Measurements from ENCODE around the gene BRIP1. TPM values are rescaled to one million over a fixed set of nuclear protein-coding genes. Genes with fewer than 3 reads are reported as not detected.

Gene BRIP1
- total RNA-seq (2014; rRNA removed; shearing (Covaris generic)) (4.0 and 5.8 TPM in 2 replicates), polyA plus RNA-seq (2016; fragmentation: Nextera tagmentation; extraction: Ambion mirVana) (1.8 and 2.2 TPM in 2 replicates)

DNA sequence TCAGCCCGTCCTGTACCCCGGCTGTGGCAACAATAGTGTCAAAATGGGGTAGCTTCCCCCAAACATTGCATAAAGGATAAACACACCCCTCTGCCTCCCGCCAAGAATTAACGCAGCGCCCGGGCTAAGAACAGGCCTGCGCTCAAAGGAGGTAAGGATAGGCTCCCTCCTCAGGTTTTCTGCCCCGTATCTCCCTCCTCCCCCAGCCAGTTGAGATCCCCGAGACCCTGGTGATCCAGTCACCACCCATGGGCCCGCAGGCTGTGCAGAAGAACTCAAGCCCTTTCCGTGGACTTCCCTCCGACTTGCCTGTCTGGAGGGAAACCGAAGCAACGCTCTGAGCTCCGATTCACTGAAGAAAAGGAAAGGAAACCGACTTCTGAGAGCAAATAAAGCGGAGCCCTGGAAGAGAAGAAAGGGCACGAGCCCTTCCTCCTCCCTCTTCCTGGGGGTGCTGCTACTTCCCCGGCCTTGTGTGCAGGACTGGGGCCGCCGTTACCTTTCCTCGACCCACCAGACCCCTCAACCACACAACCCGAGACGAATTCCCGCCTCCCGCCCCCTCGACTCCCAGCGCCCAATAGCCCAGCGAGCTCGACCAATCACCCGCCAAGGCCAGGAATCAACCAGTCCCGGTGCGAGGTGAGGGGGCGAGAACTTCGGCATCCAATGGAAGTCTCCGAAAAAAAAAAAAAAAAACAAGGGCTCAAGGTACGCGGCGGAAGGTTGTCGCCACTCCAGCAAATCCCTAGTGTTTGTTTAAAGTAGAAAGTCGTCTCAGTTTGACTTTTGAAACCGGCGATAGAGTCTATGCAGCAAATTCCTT is at the start of gene BRIP1:
Gene BRIP1 (minus strand): TSS at position 554 of the 826 bp plus-strand sequence. CDS start 1,989 bp downstream, outside the sequence.
- WGBS, 2 experiments (ENCODE audit: low coverage in 1 of 2, low lambda C conversion rate in 2 of 2, missing lambda C conversion rate in 2 of 2): 0 to 1% methylated on average over 34 to 43 of the region's 43 CpGs
- in situ Hi-C loops (cut with MboI): no loop called here
- peak within 1 kb of the TSS; percentile 78 for H3K27ac ChIP-seq
- no peaks in the 10 kb centered on the region for H3K9me2 ChIP-seq (ENCODE audit: insufficient read depth)
- H3K9ac ChIP-seq: peak within 1 kb of the TSS; percentile 89
- peak within 1 kb of the TSS; percentile 96 for H3K4me2 ChIP-seq (ENCODE audit: unreplicated experiment)
- TF ChIP-seq EZH2 (IDR thresholded peaks at IDR 0.05; ENCODE audit: insufficient read depth, poor library complexity, severe bottlenecking) (no peak), EZH2phosphoT487 (IDR thresholded peaks at IDR 0.05; ENCODE audit: insufficient read depth, low read depth) (no peak)
- H3K9me3 ChIP-seq (ENCODE audit: low read depth): no peaks in the 10 kb centered on the region
- no peaks in the 10 kb centered on the region for H3K27me3 ChIP-seq (replicated peaks; ENCODE audit: insufficient read depth)
- peaks cover 18% of the 10 kb centered on the region for H3K79me2 ChIP-seq (ENCODE audit: insufficient read depth)
- no peaks in the 10 kb centered on the region; the same call in 1 of the 2 replicates for H3K36me3 ChIP-seq (ENCODE audit: low read depth)
- H4K20me1 ChIP-seq (ENCODE audit: insufficient read depth): no peaks in the 10 kb centered on the region
- peaks cover 17% of the 10 kb centered on the region for H3F3A ChIP-seq (ENCODE audit: insufficient read depth)
- H2AFZ ChIP-seq: peak within 1 kb of the TSS; percentile 95
- DNase-seq: peak; percentile 98
- H3K4me3 ChIP-seq: peak within 1 kb of the TSS; percentile 97
- peaks cover 18% of the 10 kb centered on the region for H3K4me1 ChIP-seq (ENCODE audit: insufficient read depth)

GRCh38 chr17:61908292-61909037 is 45.1 kb upstream of the BRIP1 start:
- in situ Hi-C loops (cut with MboI): no loop called here
- no peak overlapping the region for H3K4me3 ChIP-seq
- TF ChIP-seq EZH2 (IDR thresholded peaks at IDR 0.05; ENCODE audit: insufficient read depth, poor library complexity, severe bottlenecking) (no peak), EZH2phosphoT487 (IDR thresholded peaks at IDR 0.05; ENCODE audit: insufficient read depth, low read depth) (no peak)
- no peaks in the 10 kb centered on the region for H3K79me2 ChIP-seq (ENCODE audit: insufficient read depth)
- H3K4me2 ChIP-seq (ENCODE audit: unreplicated experiment): no peak overlapping the region
- H3K9me2 ChIP-seq (ENCODE audit: insufficient read depth): no peaks in the 10 kb centered on the region
- WGBS, 2 experiments (ENCODE audit: low coverage in 1 of 2, low lambda C conversion rate in 2 of 2, missing lambda C conversion rate in 2 of 2): 95 to 96% methylated on average over 7 of the region's 7 CpGs
- no peaks in the 10 kb centered on the region for H3K4me1 ChIP-seq (ENCODE audit: insufficient read depth)
- no peak overlapping the region for H2AFZ ChIP-seq
- H3K27ac ChIP-seq: no peak overlapping the region
- DNase-seq: no peak
- no peak overlapping the region for H3K9ac ChIP-seq
- peaks cover 40% of the 10 kb centered on the region for H3K36me3 ChIP-seq (ENCODE audit: low read depth)
- no peaks in the 10 kb centered on the region for H4K20me1 ChIP-seq (ENCODE audit: insufficient read depth)
- H3K27me3 ChIP-seq (replicated peaks; ENCODE audit: insufficient read depth): no peaks in the 10 kb centered on the region
- H3K9me3 ChIP-seq (ENCODE audit: low read depth): no peaks in the 10 kb centered on the region
- no peaks in the 10 kb centered on the region for H3F3A ChIP-seq (ENCODE audit: insufficient read depth)

GRCh38 chr17:61907361-61907760 is 44.0 kb upstream of the BRIP1 start:
- H3K9ac ChIP-seq: no peak overlapping the region
- no peaks in the 10 kb centered on the region for H3K9me2 ChIP-seq (ENCODE audit: insufficient read depth)
- H3K4me1 ChIP-seq (ENCODE audit: insufficient read depth): no peaks in the 10 kb centered on the region
- in situ Hi-C loops (cut with MboI): no loop called here
- no peak overlapping the region for H3K4me3 ChIP-seq
- H3K9me3 ChIP-seq (ENCODE audit: low read depth): no peaks in the 10 kb centered on the region
- no peaks in the 10 kb centered on the region for H4K20me1 ChIP-seq (ENCODE audit: insufficient read depth)
- H3K4me2 ChIP-seq (ENCODE audit: unreplicated experiment): no peak overlapping the region
- DNase-seq: no peak
- H3K27ac ChIP-seq: no peak overlapping the region
- H3K27me3 ChIP-seq (replicated peaks; ENCODE audit: insufficient read depth): no peaks in the 10 kb centered on the region
- no peak overlapping the region for H2AFZ ChIP-seq
- no peak for TF ChIP-seq EZH2 (IDR thresholded peaks at IDR 0.05; ENCODE audit: insufficient read depth, poor library complexity, severe bottlenecking)
- TF ChIP-seq EZH2phosphoT487 (IDR thresholded peaks at IDR 0.05; ENCODE audit: insufficient read depth, low read depth): no peak
- 94 to 95% methylated on average over 5 of the region's 5 CpGs for WGBS, 2 experiments (ENCODE audit: low coverage in 1 of 2, low lambda C conversion rate in 2 of 2, missing lambda C conversion rate in 2 of 2)
- H3K79me2 ChIP-seq (ENCODE audit: insufficient read depth): no peaks in the 10 kb centered on the region
- peaks cover 44% of the 10 kb centered on the region for H3K36me3 ChIP-seq (ENCODE audit: low read depth)
- no peaks in the 10 kb centered on the region for H3F3A ChIP-seq (ENCODE audit: insufficient read depth)

GRCh38 chr17:61904094-61904710 is 40.9 kb upstream of the BRIP1 start:
- Histone ChIP-seq H3K9ac (no peak overlapping the region), H3K27me3 (replicated peaks; ENCODE audit: insufficient read depth) (no peaks in the 10 kb centered on the region), H3K79me2 (ENCODE audit: insufficient read depth) (no peaks in the 10 kb centered on the region), H3F3A (ENCODE audit: insufficient read depth) (no peaks in the 10 kb centered on the region), H4K20me1 (ENCODE audit: insufficient read depth) (no peaks in the 10 kb centered on the region), H3K4me3 (no peak overlapping the region), H3K4me1 (ENCODE audit: insufficient read depth) (no peaks in the 10 kb centered on the region), H3K27ac (no peak overlapping the region), H3K9me2 (ENCODE audit: insufficient read depth) (no peaks in the 10 kb centered on the region), H3K9me3 (ENCODE audit: low read depth) (no peaks in the 10 kb centered on the region), H3K4me2 (ENCODE audit: unreplicated experiment) (no peak overlapping the region), H3K36me3 (ENCODE audit: low read depth) (peaks cover 32% of the 10 kb centered on the region; the same call in 1 of the 2 replicates), H2AFZ (no peak overlapping the region)
- no peak for DNase-seq
- TF ChIP-seq EZH2phosphoT487 (IDR thresholded peaks at IDR 0.05; ENCODE audit: insufficient read depth, low read depth) (no peak), EZH2 (IDR thresholded peaks at IDR 0.05; ENCODE audit: insufficient read depth, poor library complexity, severe bottlenecking) (no peak)
- WGBS, 2 experiments (ENCODE audit: low coverage in 1 of 2, low lambda C conversion rate in 2 of 2, missing lambda C conversion rate in 2 of 2): 95 to 97% methylated on average over 5 of the region's 5 CpGs
- in situ Hi-C loops (cut with MboI): no loop called here

Measured in GM23248 (cell line).